ENCODE data around the gene ARL16. TPM values are rescaled to one million over a fixed set of nuclear protein-coding genes. Genes with fewer than 3 reads are reported as not detected.

Gene ARL16
- total and polyA plus RNA-seq, 2 experiments from 2014 or later = 40.4 to 54.9 TPM

DNA sequence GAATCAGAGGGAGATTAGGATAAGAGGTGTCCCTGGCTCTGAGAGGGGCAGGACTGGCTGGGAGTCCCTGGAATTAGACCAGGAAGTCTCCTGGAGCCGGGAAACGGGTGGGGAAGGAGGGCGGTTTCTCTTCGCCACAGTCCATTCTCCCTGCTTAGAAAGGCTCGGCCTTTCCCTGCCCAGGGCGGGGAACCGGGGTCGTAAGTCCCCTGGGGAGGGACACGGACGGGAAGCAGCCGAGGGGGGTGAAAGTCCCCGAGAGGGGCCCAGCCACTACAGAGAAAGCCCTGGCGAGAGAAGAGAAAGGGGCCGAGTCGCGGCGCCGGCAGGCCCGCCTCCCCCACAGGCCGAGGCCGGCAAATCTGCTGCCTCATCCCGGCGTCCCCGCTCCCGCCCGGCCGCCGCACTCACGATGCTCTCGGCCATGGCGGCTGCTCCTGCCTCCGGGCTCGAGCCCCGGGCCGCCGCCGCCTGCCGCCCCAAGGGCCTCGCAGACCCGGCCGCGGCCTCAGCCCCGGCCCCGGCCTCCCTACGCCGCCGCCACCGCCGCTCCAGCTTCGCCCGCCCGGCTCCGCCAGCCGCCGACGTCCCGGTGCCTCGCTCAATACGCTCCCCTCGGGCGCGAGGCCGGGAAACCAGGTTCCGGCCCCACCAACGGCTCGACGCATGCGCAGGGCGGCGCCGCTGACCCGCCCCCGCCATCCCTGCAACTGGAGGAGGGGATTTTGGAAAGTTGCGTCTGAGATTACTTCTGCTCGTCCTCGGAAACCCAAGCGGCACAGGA lies 46.9 kb downstream of the ARL16 start, which contains the start of the genes NPLOC4 and TSPAN10:
NPLOC4 (minus strand) TSS at position 608 of the 784 bp plus-strand sequence; CDS start at position 426, 182 bp downstream.
TSPAN10 (plus strand) TSS at position 692 of the 784 bp plus-strand sequence. CDS start 5,217 bp downstream, outside the sequence.
- Mint-ChIP-seq H3K4me1 (peaks cover 10% of the 10 kb centered on the region), H3K36me3 (ENCODE audit: low read depth) (peaks cover 14% of the 10 kb centered on the region), H3K4me3 (peak within 1 kb of the TSS; percentile 96), H3K27me3 (ENCODE audit: insufficient read depth, low read depth, poor library complexity) (no peaks in the 10 kb centered on the region), H3K9me3 (no peaks in the 10 kb centered on the region; the same call in 1 of the 3 replicates), H3K27ac (peak within 1 kb of the TSS; percentile 97)
- no peaks in the 10 kb centered on the region for H3K9me2 ChIP-seq (ENCODE audit: insufficient read depth)
- no peaks in the 10 kb centered on the region for H3K27me3 ChIP-seq (ENCODE audit: insufficient read depth)
- DNase-seq (ENCODE audit: low spot score) (peak; percentile 91), ATAC-seq (peak; percentile 92)
- peak within 1 kb of the TSS; percentile 99 for H3K4me3 ChIP-seq
- no peaks in the 10 kb centered on the region; the same call in 1 of the 2 replicates for H3K36me3 ChIP-seq (ENCODE audit: insufficient read depth)
- H3K79me2 ChIP-seq (replicated peaks; ENCODE audit: insufficient read depth) = peaks cover 49% of the 10 kb centered on the region
- peaks cover 13% of the 10 kb centered on the region; the same call in 1 of the 2 replicates for H3F3A ChIP-seq (replicated peaks; ENCODE audit: low read depth)
- peak within 1 kb of the TSS; percentile 84; the same call in 1 of the 2 replicates for H2AFZ ChIP-seq
- H3K4me1 ChIP-seq (ENCODE audit: insufficient read depth) = peaks cover 7% of the 10 kb centered on the region
- H4K20me1 ChIP-seq (replicated peaks; ENCODE audit: insufficient read depth) = peaks cover 32% of the 10 kb centered on the region
- peak; percentile 83 for TF ChIP-seq POLR2AphosphoS5 (IDR thresholded peaks at IDR 0.05; ENCODE audit: low read depth)
- TF ChIP-seq ZNF114 (CRISPR knock-in tag; IDR thresholded peaks at IDR 0.05) = no peak
- no peak for TF ChIP-seq ZNF331 (CRISPR knock-in tag; IDR thresholded peaks at IDR 0.05; ENCODE audit: low read depth)
- peak; percentile 80 for TF ChIP-seq CREB1 (CRISPR knock-in tag; IDR thresholded peaks at IDR 0.05; ENCODE audit: low read depth)
- no peak for TF ChIP-seq JUNB (IDR thresholded peaks at IDR 0.05; ENCODE audit: unreplicated experiment)
- TF ChIP-seq, protein P1, sequence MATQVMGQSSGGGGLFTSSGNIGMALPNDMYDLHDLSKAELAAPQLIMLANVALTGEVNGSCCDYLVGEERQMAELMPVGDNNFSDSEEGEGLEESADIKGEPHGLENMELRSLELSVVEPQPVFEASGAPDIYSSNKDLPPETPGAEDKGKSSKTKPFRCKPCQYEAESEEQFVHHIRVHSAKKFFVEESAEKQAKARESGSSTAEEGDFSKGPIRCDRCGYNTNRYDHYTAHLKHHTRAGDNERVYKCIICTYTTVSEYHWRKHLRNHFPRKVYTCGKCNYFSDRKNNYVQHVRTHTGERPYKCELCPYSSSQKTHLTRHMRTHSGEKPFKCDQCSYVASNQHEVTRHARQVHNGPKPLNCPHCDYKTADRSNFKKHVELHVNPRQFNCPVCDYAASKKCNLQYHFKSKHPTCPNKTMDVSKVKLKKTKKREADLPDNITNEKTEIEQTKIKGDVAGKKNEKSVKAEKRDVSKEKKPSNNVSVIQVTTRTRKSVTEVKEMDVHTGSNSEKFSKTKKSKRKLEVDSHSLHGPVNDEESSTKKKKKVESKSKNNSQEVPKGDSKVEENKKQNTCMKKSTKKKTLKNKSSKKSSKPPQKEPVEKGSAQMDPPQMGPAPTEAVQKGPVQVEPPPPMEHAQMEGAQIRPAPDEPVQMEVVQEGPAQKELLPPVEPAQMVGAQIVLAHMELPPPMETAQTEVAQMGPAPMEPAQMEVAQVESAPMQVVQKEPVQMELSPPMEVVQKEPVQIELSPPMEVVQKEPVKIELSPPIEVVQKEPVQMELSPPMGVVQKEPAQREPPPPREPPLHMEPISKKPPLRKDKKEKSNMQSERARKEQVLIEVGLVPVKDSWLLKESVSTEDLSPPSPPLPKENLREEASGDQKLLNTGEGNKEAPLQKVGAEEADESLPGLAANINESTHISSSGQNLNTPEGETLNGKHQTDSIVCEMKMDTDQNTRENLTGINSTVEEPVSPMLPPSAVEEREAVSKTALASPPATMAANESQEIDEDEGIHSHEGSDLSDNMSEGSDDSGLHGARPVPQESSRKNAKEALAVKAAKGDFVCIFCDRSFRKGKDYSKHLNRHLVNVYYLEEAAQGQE (IDR thresholded peaks at IDR 0.05; ENCODE audit: unreplicated experiment) = no peak
- no peak for TF ChIP-seq EZH2phosphoT487 (IDR thresholded peaks at IDR 0.05; ENCODE audit: unreplicated experiment)
- TF ChIP-seq, protein P2, sequence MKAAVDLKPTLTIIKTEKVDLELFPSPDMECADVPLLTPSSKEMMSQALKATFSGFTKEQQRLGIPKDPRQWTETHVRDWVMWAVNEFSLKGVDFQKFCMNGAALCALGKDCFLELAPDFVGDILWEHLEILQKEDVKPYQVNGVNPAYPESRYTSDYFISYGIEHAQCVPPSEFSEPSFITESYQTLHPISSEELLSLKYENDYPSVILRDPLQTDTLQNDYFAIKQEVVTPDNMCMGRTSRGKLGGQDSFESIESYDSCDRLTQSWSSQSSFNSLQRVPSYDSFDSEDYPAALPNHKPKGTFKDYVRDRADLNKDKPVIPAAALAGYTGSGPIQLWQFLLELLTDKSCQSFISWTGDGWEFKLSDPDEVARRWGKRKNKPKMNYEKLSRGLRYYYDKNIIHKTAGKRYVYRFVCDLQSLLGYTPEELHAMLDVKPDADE (IDR thresholded peaks at IDR 0.05) = peak; percentile 37; the same call in 1 of the 2 replicates
- TF ChIP-seq STAT1 (IDR thresholded peaks at IDR 0.05; ENCODE audit: unreplicated experiment) = no peak
- TF ChIP-seq EZH2 (IDR thresholded peaks at IDR 0.05; ENCODE audit: low read depth, unreplicated experiment) = no peak
- TF ChIP-seq NANOG (IDR thresholded peaks at IDR 0.05; ENCODE audit: borderline replicate concordance) = no peak
- TF ChIP-seq, protein P3, sequence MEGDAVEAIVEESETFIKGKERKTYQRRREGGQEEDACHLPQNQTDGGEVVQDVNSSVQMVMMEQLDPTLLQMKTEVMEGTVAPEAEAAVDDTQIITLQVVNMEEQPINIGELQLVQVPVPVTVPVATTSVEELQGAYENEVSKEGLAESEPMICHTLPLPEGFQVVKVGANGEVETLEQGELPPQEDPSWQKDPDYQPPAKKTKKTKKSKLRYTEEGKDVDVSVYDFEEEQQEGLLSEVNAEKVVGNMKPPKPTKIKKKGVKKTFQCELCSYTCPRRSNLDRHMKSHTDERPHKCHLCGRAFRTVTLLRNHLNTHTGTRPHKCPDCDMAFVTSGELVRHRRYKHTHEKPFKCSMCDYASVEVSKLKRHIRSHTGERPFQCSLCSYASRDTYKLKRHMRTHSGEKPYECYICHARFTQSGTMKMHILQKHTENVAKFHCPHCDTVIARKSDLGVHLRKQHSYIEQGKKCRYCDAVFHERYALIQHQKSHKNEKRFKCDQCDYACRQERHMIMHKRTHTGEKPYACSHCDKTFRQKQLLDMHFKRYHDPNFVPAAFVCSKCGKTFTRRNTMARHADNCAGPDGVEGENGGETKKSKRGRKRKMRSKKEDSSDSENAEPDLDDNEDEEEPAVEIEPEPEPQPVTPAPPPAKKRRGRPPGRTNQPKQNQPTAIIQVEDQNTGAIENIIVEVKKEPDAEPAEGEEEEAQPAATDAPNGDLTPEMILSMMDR (conservative IDR thresholded peaks at IDR 0.05; ENCODE audit: low read depth in 2 of 2) = no peak
- TF ChIP-seq, protein P4, sequence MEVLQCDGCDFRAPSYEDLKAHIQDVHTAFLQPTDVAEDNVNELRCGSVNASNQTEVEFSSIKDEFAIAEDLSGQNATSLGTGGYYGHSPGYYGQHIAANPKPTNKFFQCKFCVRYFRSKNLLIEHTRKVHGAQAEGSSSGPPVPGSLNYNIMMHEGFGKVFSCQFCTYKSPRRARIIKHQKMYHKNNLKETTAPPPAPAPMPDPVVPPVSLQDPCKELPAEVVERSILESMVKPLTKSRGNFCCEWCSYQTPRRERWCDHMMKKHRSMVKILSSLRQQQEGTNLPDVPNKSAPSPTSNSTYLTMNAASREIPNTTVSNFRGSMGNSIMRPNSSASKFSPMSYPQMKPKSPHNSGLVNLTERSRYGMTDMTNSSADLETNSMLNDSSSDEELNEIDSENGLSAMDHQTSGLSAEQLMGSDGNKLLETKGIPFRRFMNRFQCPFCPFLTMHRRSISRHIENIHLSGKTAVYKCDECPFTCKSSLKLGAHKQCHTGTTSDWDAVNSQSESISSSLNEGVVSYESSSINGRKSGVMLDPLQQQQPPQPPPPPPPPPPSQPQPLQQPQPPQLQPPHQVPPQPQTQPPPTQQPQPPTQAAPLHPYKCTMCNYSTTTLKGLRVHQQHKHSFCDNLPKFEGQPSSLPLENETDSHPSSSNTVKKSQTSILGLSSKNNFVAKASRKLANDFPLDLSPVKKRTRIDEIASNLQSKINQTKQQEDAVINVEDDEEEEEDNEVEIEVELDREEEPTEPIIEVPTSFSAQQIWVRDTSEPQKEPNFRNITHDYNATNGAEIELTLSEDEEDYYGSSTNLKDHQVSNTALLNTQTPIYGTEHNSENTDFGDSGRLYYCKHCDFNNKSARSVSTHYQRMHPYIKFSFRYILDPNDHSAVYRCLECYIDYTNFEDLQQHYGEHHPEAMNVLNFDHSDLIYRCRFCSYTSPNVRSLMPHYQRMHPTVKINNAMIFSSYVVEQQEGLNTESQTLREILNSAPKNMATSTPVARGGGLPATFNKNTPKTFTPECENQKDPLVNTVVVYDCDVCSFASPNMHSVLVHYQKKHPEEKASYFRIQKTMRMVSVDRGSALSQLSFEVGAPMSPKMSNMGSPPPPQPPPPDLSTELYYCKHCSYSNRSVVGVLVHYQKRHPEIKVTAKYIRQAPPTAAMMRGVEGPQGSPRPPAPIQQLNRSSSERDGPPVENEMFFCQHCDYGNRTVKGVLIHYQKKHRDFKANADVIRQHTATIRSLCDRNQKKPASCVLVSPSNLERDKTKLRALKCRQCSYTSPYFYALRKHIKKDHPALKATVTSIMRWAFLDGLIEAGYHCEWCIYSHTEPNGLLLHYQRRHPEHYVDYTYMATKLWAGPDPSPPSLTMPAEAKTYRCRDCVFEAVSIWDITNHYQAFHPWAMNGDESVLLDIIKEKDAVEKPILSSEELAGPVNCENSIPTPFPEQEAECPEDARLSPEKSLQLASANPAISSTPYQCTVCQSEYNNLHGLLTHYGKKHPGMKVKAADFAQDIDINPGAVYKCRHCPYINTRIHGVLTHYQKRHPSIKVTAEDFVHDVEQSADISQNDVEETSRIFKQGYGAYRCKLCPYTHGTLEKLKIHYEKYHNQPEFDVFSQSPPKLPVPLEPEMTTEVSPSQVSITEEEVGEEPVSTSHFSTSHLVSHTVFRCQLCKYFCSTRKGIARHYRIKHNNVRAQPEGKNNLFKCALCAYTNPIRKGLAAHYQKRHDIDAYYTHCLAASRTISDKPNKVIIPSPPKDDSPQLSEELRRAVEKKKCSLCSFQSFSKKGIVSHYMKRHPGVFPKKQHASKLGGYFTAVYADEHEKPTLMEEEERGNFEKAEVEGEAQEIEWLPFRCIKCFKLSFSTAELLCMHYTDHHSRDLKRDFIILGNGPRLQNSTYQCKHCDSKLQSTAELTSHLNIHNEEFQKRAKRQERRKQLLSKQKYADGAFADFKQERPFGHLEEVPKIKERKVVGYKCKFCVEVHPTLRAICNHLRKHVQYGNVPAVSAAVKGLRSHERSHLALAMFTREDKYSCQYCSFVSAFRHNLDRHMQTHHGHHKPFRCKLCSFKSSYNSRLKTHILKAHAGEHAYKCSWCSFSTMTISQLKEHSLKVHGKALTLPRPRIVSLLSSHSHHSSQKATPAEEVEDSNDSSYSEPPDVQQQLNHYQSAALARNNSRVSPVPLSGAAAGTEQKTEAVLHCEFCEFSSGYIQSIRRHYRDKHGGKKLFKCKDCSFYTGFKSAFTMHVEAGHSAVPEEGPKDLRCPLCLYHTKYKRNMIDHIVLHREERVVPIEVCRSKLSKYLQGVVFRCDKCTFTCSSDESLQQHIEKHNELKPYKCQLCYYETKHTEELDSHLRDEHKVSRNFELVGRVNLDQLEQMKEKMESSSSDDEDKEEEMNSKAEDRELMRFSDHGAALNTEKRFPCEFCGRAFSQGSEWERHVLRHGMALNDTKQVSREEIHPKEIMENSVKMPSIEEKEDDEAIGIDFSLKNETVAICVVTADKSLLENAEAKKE (CRISPR knock-in tag; IDR thresholded peaks at IDR 0.05) = no peak
- peak within 1 kb of the TSS; percentile 92 for H3K27ac ChIP-seq (ENCODE audit: low read depth)
- peak within 1 kb of the TSS; percentile 99 for H3K4me2 ChIP-seq

Measured in GM23338 (cell line).